HG03139 (cell line): ENCODE measurements around the gene GSN.

ENCODE experiments used
- ATAC-seq: cut with Tn5 transposase; IDR thresholded peaks from one replicate; pipeline ENCODE4 v1.9.1; 2021; ENCODE audit not compliant: unreplicated experiment

GSN gene

GRCh38 chr9:121242959-121243346, 25.0 kb upstream of the GSN start:
- ATAC-seq: no peak

- no peak for ATAC-seq
Measured at GRCh38 chr9:121246821-121247561, 21.0 kb upstream of the GSN start.

- ATAC-seq: no peak
Measured at GRCh38 chr9:121249563-121249962, 18.4 kb upstream of the GSN start.

- no peak for ATAC-seq
Measured at GRCh38 chr9:121252104-121252851, 15.7 kb upstream of the GSN start.

GRCh38 chr9:121253162-121253561, 14.8 kb upstream of the GSN start:
- ATAC-seq: no peak

GRCh38 chr9:121253821-121254501, 14.0 kb upstream of the GSN start:
- ATAC-seq: no peak

- no peak for ATAC-seq
Measured at GRCh38 chr9:121259498-121259897, 8.5 kb upstream of the GSN start.

- ATAC-seq: no peak
Measured at GRCh38 chr9:121259935-121260334, 8.0 kb upstream of the GSN start.

- no peak for ATAC-seq
Measured at GRCh38 chr9:121260457-121261106, 7.4 kb upstream of the GSN start.

GRCh38 chr9:121261107-121261460, 6.9 kb upstream of the GSN start:
- no peak for ATAC-seq

- no peak for ATAC-seq
Measured at GRCh38 chr9:121261755-121262154, 6.2 kb upstream of the GSN start.

GRCh38 chr9:121262423-121262822, 5.5 kb upstream of the GSN start:
- no peak for ATAC-seq

GRCh38 chr9:121262953-121263352, 5.0 kb upstream of the GSN start:
- ATAC-seq: no peak

- ATAC-seq: no peak
Measured at GRCh38 chr9:121266356-121266755, 1.6 kb upstream of the GSN start.

GRCh38 chr9:121266906-121267650, 884 bp upstream of the GSN start:
- ATAC-seq: no peak

- ATAC-seq: no peak
Measured at GRCh38 chr9:121268598-121268850, 562 bp downstream of the GSN start.

- no peak for ATAC-seq
Measured at GRCh38 chr9:121268851-121269641, 1.1 kb downstream of the GSN start.

GRCh38 chr9:121269642-121270254, 1.8 kb downstream of the GSN start:
- ATAC-seq: no peak

GRCh38 chr9:121271368-121272341, 3.7 kb downstream of the GSN start:
- ATAC-seq: no peak
